GM15510 (cell line): ENCODE results near the gene CGREF1.

Source experiments
- POLR2A ChIP-seq: IDR thresholded peaks from 3 replicates; pipeline ENCODE4 v1.6.1; 2011; ENCODE audit warnings: borderline replicate concordance; ENCODE audit not compliant: insufficient read length; ENCODE audit errors: extremely low read depth

The CGREF1 gene

GRCh38 chr2:27131429-27131828 lies 12.5 kb upstream of the CGREF1 start:
- TF ChIP-seq POLR2A, result no peak

GRCh38 chr2:27130396-27130795 lies 11.5 kb upstream of the CGREF1 start:
- no peak for TF ChIP-seq POLR2A

GRCh38 chr2:27128668-27129571 lies 10.0 kb upstream of the CGREF1 start:
- TF ChIP-seq POLR2A, result no peak

- TF ChIP-seq POLR2A, result no peak
Observed at GRCh38 chr2:27127883-27128667, 9.1 kb upstream of the CGREF1 start.

GRCh38 chr2:27126252-27126710 lies 7.4 kb upstream of the CGREF1 start:
- TF ChIP-seq POLR2A, result no peak

GRCh38 chr2:27125104-27125503 lies 6.2 kb upstream of the CGREF1 start:
- TF ChIP-seq POLR2A, result no peak

GRCh38 chr2:27123302-27124150 lies 4.6 kb upstream of the CGREF1 start, which contains the start of gene ABHD1:
ABHD1 (plus strand) TSS chr2:27123815; CDS start chr2:27123949, 134 bp downstream.
- TF ChIP-seq POLR2A, result peak; percentile 29

- no peak for TF ChIP-seq POLR2A
Observed at GRCh38 chr2:27122791-27123190, 3.9 kb upstream of the CGREF1 start.

- no peak for TF ChIP-seq POLR2A
Observed at GRCh38 chr2:27121906-27122305, 3.0 kb upstream of the CGREF1 start.

- TF ChIP-seq POLR2A, result no peak
Observed at GRCh38 chr2:27117995-27118524, 868 bp downstream of the CGREF1 start.

- TF ChIP-seq POLR2A, result no peak
Observed at GRCh38 chr2:27115519-27115918, 3.4 kb downstream of the CGREF1 start.

GRCh38 chr2:27109083-27109482 lies 9.8 kb downstream of the CGREF1 start:
- TF ChIP-seq POLR2A, result no peak

- no peak for TF ChIP-seq POLR2A
Observed at GRCh38 chr2:27108221-27108620, 10.7 kb downstream of the CGREF1 start.

- TF ChIP-seq POLR2A, result no peak
Observed at GRCh38 chr2:27105981-27106380, 12.9 kb downstream of the CGREF1 start.
